AG09319 (cell line): Measurements from ENCODE around the gene PRSS12.

ENCODE experiments used
- DNase-seq: peaks from one replicate; pipeline ENCODE4 v3.0.0-alpha.2; 2010; ENCODE audit warnings: low read depth; ENCODE audit errors: extremely low read depth
- CTCF ChIP-seq: IDR thresholded peaks from 2 replicates; pipeline ENCODE4 v1.5.1; 2011; ENCODE audit warnings: low read depth, mild to moderate bottlenecking, inconsistent platforms, low read length, moderate library complexity

PRSS12 gene

GRCh38 chr4:118264096-118264495 lies 88.7 kb downstream of the PRSS12 start:
- no peak for TF ChIP-seq CTCF
- DNase-seq = no peak

GRCh38 chr4:118260309-118260708 lies 92.5 kb downstream of the PRSS12 start:
- no peak for DNase-seq
- TF ChIP-seq CTCF = no peak

- TF ChIP-seq CTCF = no peak
- DNase-seq = no peak
Observed at GRCh38 chr4:118259111-118259510, 93.7 kb downstream of the PRSS12 start.

- no peak for DNase-seq
- TF ChIP-seq CTCF = no peak
Observed at GRCh38 chr4:118254368-118254767, 98.4 kb downstream of the PRSS12 start.

- no peak for TF ChIP-seq CTCF
- no peak for DNase-seq
Observed at GRCh38 chr4:118249890-118250289, 102.9 kb downstream of the PRSS12 start.

GRCh38 chr4:118237531-118237930 lies 115.3 kb downstream of the PRSS12 start:
- TF ChIP-seq CTCF = no peak
- DNase-seq = no peak

GRCh38 chr4:118235566-118236120 lies 117.2 kb downstream of the PRSS12 start:
- DNase-seq = no peak
- no peak for TF ChIP-seq CTCF
